Pulmonary artery endothelial cell (primary cell): ENCODE results near the gene UVRAG. TPM values are rescaled to one million over a fixed set of nuclear protein-coding genes. Genes with fewer than 3 reads are reported as not detected.

Experiments used
- DNase-seq: peaks from one replicate; pipeline ENCODE4 v3.0.0-alpha.2; 2011; ENCODE audit warnings: low read depth, low spot score
- total RNA-seq: library from RNA; depleted of rRNA; stranded (reverse); fragments of >200 nt; gene quantifications from 2 replicates; pipeline ENCODE4 v1.2.3, GENCODE V29; 2014

The UVRAG gene
- total RNA-seq, 1 donor from 2014 or later = 68.0 TPM

DNA sequence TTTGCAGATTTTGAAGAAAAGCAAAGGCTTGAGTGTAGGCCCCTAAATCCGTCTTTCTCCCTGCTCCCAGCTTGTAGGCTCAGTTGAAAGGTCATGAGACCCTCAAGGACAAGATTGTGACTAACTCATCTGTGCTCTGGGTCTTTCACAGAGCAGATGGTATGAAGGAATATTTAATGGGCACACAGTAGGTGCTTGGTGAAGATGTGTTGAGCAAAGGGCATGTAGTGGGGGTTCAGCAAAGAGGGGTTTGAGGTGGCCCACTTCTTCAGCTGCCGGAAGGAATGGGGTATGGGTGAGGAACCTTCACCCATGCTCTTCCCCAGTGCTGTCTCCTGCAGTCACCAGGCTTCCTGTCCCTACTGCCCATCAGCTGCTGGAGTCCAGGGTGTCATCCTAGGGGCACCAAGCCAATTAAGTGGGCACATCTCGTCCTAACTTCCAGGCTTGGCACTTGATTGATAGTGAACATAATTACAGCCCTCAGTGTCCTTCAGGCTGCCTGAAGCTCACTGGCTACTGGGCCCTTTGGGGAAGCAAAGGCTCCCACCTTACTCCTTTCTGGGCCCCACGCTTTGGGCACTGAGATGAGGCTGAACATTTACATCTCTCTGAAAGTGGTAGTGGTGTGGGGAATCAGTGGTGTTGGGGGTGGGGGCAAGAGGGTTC lies 31.5 kb upstream of the UVRAG start:
- no peak for DNase-seq

DNA sequence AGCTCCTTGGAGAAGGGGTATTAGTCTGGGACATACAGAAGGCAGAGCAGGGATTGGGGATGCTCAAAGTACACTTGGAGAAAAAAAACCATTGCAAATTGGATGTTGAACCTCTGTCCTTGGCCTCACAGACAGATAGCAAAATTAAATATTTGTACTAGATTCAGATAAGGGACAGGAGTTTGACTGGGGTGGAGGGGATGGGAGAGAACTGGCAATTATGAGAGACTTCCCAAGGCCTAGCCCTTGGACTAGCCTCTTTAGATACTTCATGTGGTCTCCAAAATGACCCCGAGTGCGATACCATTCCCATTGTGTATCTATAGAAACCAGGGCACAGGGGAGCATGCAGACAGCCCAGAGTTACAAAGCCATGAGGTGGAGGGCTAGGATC lies 30.9 kb upstream of the UVRAG start:
- DNase-seq = no peak

DNA sequence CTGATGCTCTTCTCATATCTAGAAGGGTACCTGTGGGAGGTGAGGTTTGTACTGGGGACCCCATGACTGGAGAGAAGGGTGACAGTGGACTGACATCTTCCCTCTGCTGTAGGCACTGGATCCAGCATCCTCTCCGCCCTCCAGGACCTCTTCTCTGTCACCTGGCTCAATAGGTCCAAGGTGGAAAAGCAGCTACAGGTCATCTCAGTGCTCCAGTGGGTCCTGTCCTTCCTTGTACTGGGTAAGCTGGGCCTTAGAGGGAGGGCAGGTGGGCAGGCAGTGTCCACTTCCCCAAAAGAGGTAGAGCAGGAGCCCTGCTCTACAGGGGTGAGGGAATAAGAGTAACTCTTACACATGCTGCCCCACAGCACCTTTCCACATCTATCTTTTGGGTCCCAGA lies 30.5 kb upstream of the UVRAG start:
- DNase-seq = no peak

- no peak for DNase-seq
Measured at GRCh38 chr11:75785187-75785586, 29.8 kb upstream of the UVRAG start.

GRCh38 chr11:75786101-75786736 lies 28.8 kb upstream of the UVRAG start:
- no peak for DNase-seq

DNA sequence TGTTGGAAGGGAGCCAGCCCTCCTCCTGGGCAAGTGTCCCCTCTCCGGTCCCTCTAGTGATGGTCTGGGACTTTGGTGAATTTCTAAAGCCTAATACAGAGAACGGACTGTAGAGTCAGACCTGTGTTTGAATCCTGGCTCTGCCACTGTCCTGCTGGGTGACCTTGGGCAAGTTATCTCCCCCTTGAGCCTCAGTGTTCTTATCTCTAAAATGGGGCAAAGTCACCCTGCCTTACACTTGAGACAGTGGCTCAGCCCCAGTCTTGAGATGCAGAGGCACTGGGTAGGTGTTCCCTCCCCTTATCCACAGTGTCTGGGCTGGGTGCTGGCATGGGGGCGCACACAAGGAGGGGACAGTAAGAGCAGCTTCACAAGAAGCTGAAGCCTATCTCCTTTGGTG lies 25.5 kb upstream of the UVRAG start:
- DNase-seq = no peak

GRCh38 chr11:75790986-75791385 lies 24.0 kb upstream of the UVRAG start:
- no peak for DNase-seq

GRCh38 chr11:75792127-75792731 lies 22.8 kb upstream of the UVRAG start:
- no peak for DNase-seq

DNA sequence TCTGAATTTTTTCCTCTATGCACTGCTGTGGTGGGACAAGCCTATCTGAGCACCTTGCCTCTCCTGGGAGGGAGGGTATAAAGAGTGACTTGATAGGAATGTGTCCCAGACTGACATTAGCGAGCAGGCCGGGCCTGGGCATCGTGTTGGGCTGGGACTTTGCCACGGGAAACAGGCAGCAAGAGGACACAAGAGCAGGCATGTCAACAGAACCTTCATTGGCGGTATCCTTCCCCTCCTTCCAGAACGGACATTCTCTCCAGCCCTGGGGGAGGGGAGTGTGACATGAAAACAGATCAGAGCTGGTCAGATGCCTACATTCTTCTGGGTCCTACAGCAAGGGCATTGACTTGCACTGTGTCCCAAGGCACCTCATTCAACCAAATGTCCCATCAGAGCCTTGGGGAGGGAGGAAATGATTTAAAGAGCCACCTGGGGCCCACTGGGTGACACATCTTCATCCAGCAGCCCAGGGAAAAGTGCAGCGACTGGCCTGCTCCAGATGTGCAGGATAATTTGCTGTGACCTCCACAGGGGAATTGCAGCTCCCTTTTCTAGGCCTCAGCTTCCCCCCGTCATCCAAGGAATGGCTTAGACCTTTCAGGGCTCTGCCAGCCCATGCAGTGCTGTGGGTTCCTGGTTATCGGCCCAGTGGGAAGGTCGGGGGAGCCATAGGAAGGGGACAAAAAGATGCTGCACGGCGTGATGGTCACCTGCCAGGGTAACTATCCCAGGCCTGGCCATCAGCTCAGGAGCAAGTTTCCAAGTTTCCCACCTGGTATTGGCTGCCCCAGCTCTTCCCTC lies 21.8 kb upstream of the UVRAG start:
- DNase-seq = no peak

DNA sequence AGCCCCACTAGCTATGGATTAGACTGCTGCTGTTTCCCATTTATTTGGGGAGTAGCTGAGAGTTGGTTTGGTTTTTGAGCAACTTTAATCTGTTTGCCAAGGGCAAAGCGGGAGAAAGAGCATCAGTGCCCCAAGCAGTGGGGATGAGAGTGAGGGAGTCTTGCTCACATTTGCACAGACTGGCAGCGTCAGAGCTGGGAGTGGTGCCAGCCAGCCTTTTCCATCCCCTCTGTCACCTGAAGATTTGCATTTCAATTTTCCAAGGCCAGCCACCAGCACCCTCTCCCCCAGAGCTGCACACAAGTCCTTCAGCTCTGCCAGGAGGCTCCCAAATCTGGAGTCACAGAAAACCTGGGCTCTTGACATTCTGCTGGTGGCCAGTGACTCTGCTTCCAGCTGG lies 21.0 kb upstream of the UVRAG start:
- no peak for DNase-seq

DNA sequence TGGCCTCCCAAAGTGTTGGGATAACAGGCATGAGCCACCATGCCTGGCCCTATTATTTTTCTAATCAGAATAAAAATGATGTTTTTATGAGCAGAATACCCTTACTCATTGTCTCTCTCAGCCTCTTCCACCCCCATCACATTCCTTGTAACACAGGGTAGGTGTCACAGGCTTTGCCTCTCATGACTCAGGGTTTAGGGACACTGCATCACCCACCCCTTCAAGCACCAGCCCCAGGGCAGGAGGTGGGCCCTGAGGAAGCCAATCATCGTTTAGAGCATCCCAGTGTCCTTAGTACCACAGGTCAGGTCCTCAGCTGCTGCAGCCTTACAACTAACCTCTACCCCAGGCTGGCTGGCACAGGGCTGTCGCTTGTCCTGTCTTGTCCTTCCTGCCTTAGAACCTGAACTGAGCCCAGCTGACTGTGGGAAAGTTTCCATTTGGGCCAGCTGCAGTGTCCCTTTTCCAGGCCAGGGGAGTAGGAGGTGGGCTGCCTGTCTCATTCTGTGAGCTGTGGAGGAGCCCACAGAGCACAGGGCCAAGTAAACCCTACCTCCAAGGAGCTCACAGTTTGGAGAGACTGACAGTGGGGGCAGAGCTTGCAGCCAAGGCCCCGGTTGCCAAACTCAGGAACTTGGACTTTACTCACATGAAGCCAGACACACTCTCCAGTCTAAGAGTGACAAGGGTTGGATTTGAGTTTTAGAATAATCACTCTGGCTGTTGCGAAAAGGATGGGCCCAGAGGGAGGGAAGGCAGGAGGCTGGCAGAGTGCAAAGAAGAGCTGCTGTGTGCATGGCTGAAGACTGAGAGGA lies 19.5 kb upstream of the UVRAG start:
- no peak for DNase-seq

DNA sequence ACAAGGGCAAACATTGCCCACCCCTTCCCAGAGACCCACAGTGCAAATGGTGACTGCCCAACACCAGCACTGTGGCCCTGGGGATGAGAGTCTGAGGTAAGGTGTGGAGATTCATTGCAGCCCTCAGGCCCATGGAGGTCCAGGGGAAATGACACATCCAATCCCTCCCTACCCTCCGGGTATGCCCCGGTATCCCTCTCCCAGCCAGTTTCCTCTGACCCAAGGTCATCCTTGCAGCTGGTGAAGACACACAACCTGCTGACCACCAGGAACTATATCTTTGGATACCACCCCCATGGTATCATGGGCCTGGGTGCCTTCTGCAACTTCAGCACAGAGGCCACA lies 18.9 kb upstream of the UVRAG start:
- no peak for DNase-seq

GRCh38 chr11:75797116-75797515 lies 17.9 kb upstream of the UVRAG start:
- DNase-seq = no peak

GRCh38 chr11:75797792-75798191 lies 17.2 kb upstream of the UVRAG start:
- no peak for DNase-seq

- no peak for DNase-seq
Measured at GRCh38 chr11:75800136-75800675, 14.8 kb upstream of the UVRAG start.

GRCh38 chr11:75800728-75801361 lies 14.2 kb upstream of the UVRAG start:
- DNase-seq = no peak

- DNase-seq = no peak
Measured at GRCh38 chr11:75801362-75802020, 13.5 kb upstream of the UVRAG start.

- DNase-seq = no peak
Measured at GRCh38 chr11:75802021-75802912, 12.7 kb upstream of the UVRAG start.
